ENCODE data around the gene KRTAP10-11. TPM values are rescaled to one million over a fixed set of nuclear protein-coding genes. Genes with fewer than 3 reads are reported as not detected.
"Not testable (repeated sequence)": the region's sequence is repeated elsewhere in the genome, so short reads cannot be mapped to it uniquely, and the experiment has no call there.

Gene KRTAP10-11
- total and polyA plus RNA-seq, 8 donors = not detected

DNA sequence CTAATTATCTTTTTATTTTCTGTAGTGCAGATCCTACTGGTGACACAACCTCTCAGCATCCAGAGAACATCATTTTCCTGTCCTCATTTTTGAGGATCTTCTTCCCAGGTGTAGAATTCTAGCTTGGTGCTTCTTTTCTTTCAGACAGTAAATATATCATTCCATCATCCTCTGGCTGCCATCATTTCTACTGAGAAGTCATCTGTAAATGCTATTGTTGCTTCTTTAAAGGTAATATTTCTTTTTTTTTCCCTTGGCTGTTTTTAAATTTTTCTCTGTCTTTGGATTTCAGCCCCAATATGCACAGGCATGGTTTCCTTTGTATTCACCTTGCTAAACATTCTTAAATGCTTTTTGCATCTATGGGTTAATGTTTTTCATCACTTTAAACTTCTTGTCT, 22.6 kb upstream of the KRTAP10-11 start:
- ATAC-seq (no peak), DNase-seq (no peak)
- intact Hi-C loops (cut with DNase I) = no loop called here
- Histone ChIP-seq H3K4me1 (no peaks in the 10 kb centered on the region), H3K36me3 (no peaks in the 10 kb centered on the region), H3K9me3 (peaks cover 3 to 40% of the 10 kb centered on the region in 2 donors), H3K27me3 (peaks cover 0 to 23% of the 10 kb centered on the region in 2 donors), H3K4me3 (no peak overlapping the region), H3K27ac (no peak overlapping the region)
- TF ChIP-seq, protein P1, sequence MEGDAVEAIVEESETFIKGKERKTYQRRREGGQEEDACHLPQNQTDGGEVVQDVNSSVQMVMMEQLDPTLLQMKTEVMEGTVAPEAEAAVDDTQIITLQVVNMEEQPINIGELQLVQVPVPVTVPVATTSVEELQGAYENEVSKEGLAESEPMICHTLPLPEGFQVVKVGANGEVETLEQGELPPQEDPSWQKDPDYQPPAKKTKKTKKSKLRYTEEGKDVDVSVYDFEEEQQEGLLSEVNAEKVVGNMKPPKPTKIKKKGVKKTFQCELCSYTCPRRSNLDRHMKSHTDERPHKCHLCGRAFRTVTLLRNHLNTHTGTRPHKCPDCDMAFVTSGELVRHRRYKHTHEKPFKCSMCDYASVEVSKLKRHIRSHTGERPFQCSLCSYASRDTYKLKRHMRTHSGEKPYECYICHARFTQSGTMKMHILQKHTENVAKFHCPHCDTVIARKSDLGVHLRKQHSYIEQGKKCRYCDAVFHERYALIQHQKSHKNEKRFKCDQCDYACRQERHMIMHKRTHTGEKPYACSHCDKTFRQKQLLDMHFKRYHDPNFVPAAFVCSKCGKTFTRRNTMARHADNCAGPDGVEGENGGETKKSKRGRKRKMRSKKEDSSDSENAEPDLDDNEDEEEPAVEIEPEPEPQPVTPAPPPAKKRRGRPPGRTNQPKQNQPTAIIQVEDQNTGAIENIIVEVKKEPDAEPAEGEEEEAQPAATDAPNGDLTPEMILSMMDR (IDR thresholded peaks at IDR 0.05) = no peak

DNA sequence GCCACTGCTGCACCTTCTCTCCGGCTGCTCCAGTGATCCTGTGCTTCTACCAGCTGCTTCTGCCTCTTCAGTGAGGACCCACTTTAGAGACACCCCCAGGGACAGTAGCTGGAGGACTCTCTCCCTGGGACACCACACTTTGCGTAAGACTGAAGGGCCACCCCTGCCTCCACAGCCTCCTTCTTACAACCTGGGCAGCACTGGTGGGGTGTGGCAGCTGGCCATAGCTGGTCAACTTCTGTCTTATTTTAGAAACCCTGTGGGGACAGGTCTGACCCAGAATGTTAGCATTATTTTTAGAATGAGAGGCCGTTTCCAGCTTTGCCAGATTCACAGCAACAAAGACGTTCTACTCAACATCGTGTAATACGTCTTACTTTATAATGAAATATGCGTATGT, 20.5 kb upstream of the KRTAP10-11 start:
- TF ChIP-seq, protein P1 (IDR thresholded peaks at IDR 0.05) = no peak
- peaks cover 0 to 26% of the 10 kb centered on the region in 2 donors for H3K27me3 ChIP-seq
- intact Hi-C loops (cut with DNase I) = no loop called here
- no peaks in the 10 kb centered on the region for H3K36me3 ChIP-seq
- H3K9me3 ChIP-seq = peaks cover 3 to 32% of the 10 kb centered on the region in 2 donors
- DNase-seq (no peak), ATAC-seq (no peak)
- H3K4me1 ChIP-seq = no peaks in the 10 kb centered on the region
- no peak overlapping the region for H3K4me3 ChIP-seq
- H3K27ac ChIP-seq = no peak overlapping the region

GRCh38 chr21:44626262-44626661, 20.0 kb upstream of the KRTAP10-11 start:
- intact Hi-C loops (cut with DNase I) = no loop called here
- Histone ChIP-seq H3K4me1 (no peaks in the 10 kb centered on the region), H3K9me3 (peaks cover 3 to 33% of the 10 kb centered on the region in 2 donors), H3K4me3 (no peak overlapping the region), H3K27ac (no peak overlapping the region), H3K36me3 (no peaks in the 10 kb centered on the region), H3K27me3 (peaks cover 0 to 26% of the 10 kb centered on the region in 2 donors)
- DNase-seq (peak in 1 of 4 donors; percentile 64), ATAC-seq (no peak)
- TF ChIP-seq, protein P1 (IDR thresholded peaks at IDR 0.05) = no peak

DNA sequence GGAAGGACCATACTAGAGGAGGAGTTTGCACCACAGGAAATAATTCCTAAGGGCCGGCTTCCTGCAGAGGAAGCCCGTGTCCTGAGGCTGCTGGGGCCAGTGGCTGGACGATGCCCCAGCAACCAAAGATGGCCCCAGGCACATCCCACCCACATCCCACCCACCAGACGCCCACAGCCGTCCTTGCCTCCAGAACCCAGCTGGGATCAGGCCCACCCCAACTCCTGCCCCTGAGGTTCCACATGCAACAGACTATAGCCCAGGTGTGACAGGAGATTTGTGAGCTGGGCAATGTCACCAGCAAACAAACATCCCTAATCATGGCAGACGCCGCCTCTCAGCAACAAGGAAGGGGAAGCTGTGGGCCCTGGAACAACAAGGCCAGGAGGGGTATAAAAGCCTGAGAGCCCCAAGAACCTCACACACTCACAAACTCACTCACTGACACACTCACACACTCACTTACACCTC, 19.5 kb upstream of the KRTAP10-11 start, which contains the start of gene KRTAP10-9:
Gene KRTAP10-9 (plus strand): TSS at position 421 of the 471 bp plus-strand sequence. CDS start 79 bp downstream, outside the sequence.
- H3K4me1 ChIP-seq = no peaks in the 10 kb centered on the region
- TF ChIP-seq, protein P1 (IDR thresholded peaks at IDR 0.05) = no peak
- peak in 1 of 4 donors; percentile 31 for DNase-seq
- intact Hi-C loops (cut with DNase I) = no loop called here
- peaks cover 3 to 37% of the 10 kb centered on the region in 2 donors for H3K9me3 ChIP-seq
- no peaks in the 10 kb centered on the region for H3K36me3 ChIP-seq
- no peak within 1 kb of the TSS for H3K4me3 ChIP-seq
- no peak within 1 kb of the TSS for H3K27ac ChIP-seq
- no peak for ATAC-seq
- H3K27me3 ChIP-seq = peaks cover 0 to 26% of the 10 kb centered on the region in 2 donors

DNA sequence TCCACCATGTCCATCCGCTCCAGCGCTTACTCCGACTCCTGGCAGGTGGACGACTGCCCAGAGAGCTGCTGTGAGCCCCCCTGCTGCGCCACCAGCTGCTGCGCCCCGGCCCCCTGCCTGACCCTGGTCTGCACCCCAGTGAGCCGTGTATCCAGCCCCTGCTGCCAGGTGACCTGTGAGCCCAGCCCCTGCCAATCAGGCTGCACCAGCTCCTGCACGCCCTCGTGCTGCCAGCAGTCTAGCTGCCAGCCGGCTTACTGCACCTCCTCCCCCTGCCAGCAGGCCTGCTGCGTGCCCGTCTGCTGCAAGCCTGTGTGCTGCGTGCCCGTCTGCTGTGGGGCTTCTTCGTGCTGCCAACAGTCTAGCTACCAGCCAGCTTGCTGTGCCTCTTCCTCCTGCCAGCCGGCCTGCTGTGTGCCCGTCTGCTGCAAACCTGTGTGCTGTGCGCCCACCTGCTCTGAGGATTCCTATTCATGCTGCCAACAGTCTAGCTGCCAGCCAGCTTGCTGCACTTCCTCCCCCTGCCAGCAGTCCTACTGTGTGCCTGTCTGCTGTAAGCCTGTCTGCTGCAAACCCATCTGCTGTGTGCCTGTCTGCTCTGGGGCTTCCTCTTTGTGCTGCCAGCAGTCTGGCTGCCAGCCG, 18.9 kb upstream of the KRTAP10-11 start:
- peak in 1 of 4 donors; percentile 39 for DNase-seq
- intact Hi-C loops (cut with DNase I); H3K36me3 ChIP-seq; ATAC-seq; H3K4me1 ChIP-seq; H3K4me3 ChIP-seq; H3K27ac ChIP-seq: not testable (repeated sequence)
- Histone ChIP-seq H3K27me3 (peaks cover 0 to 26% of the 10 kb centered on the region in 2 donors), H3K9me3 (peaks cover 3 to 43% of the 10 kb centered on the region in 2 donors)

- peak in 1 of 4 donors; percentile 34 for DNase-seq
- H3K27ac ChIP-seq; H3K4me1 ChIP-seq; intact Hi-C loops (cut with DNase I); H3K4me3 ChIP-seq; ATAC-seq; H3K36me3 ChIP-seq: not testable (repeated sequence)
- peaks cover 3 to 47% of the 10 kb centered on the region in 2 donors for H3K9me3 ChIP-seq
- peaks cover 0 to 26% of the 10 kb centered on the region in 2 donors for H3K27me3 ChIP-seq
Observed at GRCh38 chr21:44627831-44628233, 18.4 kb upstream of the KRTAP10-11 start.
